HepG2 (cell line): ENCODE data around the gene FNDC7. TPM values are rescaled to one million over a fixed set of nuclear protein-coding genes. Genes with fewer than 3 reads are reported as not detected.

Experiments used
- CENPBD1 ChIP-seq: sonication (generic); formaldehyde crosslinking; IDR thresholded peaks from 2 replicates; pipeline ENCODE4 v1.8.0; 2022; ENCODE audit warnings: missing genetic modification reagents, low read depth, mild to moderate bottlenecking, borderline replicate concordance
- GABPA ChIP-seq, 2 experiments: IDR thresholded peaks; 2 replicates each; pipeline ENCODE4 v1.6.1; 2011 to 2016; ENCODE audit warnings: low read depth in 2 of 2, low read length in 1 of 2, missing biosample characterization in 1 of 2, missing genetic modification characterization in 1 of 2
- GABPB1 ChIP-seq: IDR thresholded peaks from 2 replicates; pipeline ENCODE4 v1.6.1; 2016; ENCODE audit warnings: mild to moderate bottlenecking, missing genetic modification reagents, moderate library complexity, missing compliant biosample characterization
- GATAD2A ChIP-seq: IDR thresholded peaks from 2 replicates; pipeline ENCODE4 v1.6.1; 2016
- HNF4G ChIP-seq, 2 experiments: sonication (generic) in 1 of 2; formaldehyde crosslinking in 1 of 2; IDR thresholded peaks; 2 replicates each; pipeline versions ENCODE4 v1.4.0 to v1.6.1; 2011 to 2020; ENCODE audit warnings: borderline replicate concordance in 2 of 2, low read depth in 2 of 2, mild to moderate bottlenecking in 2 of 2, low read length in 1 of 2, missing genetic modification reagents in 1 of 2, moderate library complexity in 1 of 2
- HNRNPLL ChIP-seq: fragments of 200-400 bp; formaldehyde crosslinking; IDR thresholded peaks from 2 replicates; pipeline ENCODE4 v1.6.1; 2017; ENCODE audit warnings: mild to moderate bottlenecking, low read depth, low read length; ENCODE audit not compliant: poor library complexity, severe bottlenecking
- HNRNPUL1 ChIP-seq: fragments of 200-400 bp; formaldehyde crosslinking; IDR thresholded peaks from 2 replicates; pipeline ENCODE4 v1.6.1; 2017; ENCODE audit warnings: low read depth, mild to moderate bottlenecking, low read length, moderate library complexity
- JDP2 ChIP-seq: sonication (generic); formaldehyde crosslinking; IDR thresholded peaks from 2 replicates; pipeline ENCODE4 v1.8.1; 2022; ENCODE audit warnings: missing genetic modification reagents, borderline replicate concordance
- KDM1A ChIP-seq: IDR thresholded peaks from 2 replicates; pipeline ENCODE4 v1.6.1; 2016; ENCODE audit warnings: missing compliant biosample characterization
- KDM5A ChIP-seq: fragments of 200-600 bp; sonication (generic); IDR thresholded peaks from 2 replicates; pipeline ENCODE4 v1.7.0; 2018; ENCODE audit warnings: antibody characterized with exemption, mild to moderate bottlenecking, low read length, borderline replicate concordance
- KLF9 ChIP-seq: IDR thresholded peaks from 2 replicates; pipeline ENCODE4 v1.6.1; 2016; ENCODE audit warnings: low read depth
- MAF1 ChIP-seq: sonication (generic); formaldehyde crosslinking; IDR thresholded peaks from 2 replicates; pipeline ENCODE4 v1.5.0; 2020; ENCODE audit warnings: missing genetic modification reagents, borderline replicate concordance
- MAFF ChIP-seq: IDR thresholded peaks from 2 replicates; pipeline ENCODE4 v1.6.1; 2011; ENCODE audit warnings: low read depth, low read length, improper control_type of control experiment
- NCOA2 ChIP-seq: sonication (generic); formaldehyde crosslinking; IDR thresholded peaks from 2 replicates; pipeline ENCODE4 v1.8.0; 2022; ENCODE audit warnings: inconsistent platforms
- NRL ChIP-seq: sonication (generic); formaldehyde crosslinking; IDR thresholded peaks from 2 replicates; pipeline ENCODE4 v1.5.0; 2020; ENCODE audit warnings: missing genetic modification reagents, mild to moderate bottlenecking, moderate library complexity, borderline replicate concordance
- POLR2G ChIP-seq: fragments of 200-400 bp; formaldehyde crosslinking; IDR thresholded peaks from 2 replicates; pipeline ENCODE4 v1.6.1; 2018; ENCODE audit warnings: mild to moderate bottlenecking, low read depth, low read length, moderate library complexity
- SMARCC2 ChIP-seq: fragments of 450-650 bp; IDR thresholded peaks from 2 replicates; pipeline ENCODE4 v1.6.1; 2017; ENCODE audit warnings: antibody characterized with exemption, mild to moderate bottlenecking
- UBTF ChIP-seq: sonication (generic); formaldehyde crosslinking; IDR thresholded peaks from 2 replicates; pipeline ENCODE4 v1.4.0; 2020; ENCODE audit warnings: mild to moderate bottlenecking, missing genetic modification reagents
- ZFP36L2 ChIP-seq: sonication (generic); formaldehyde crosslinking; IDR thresholded peaks from 2 replicates; pipeline ENCODE4 v1.4.0; 2020; ENCODE audit warnings: missing genetic modification reagents
- ZFP62 ChIP-seq: sonication (generic); formaldehyde crosslinking; IDR thresholded peaks from 2 replicates; pipeline ENCODE4 v1.4.0; 2020; ENCODE audit warnings: missing genetic modification reagents
- ZFY ChIP-seq: sonication (generic); formaldehyde crosslinking; IDR thresholded peaks from 2 replicates; pipeline ENCODE4 v1.4.0; 2020; ENCODE audit warnings: missing genetic modification reagents
- ZKSCAN5 ChIP-seq: sonication (generic); formaldehyde crosslinking; IDR thresholded peaks from 2 replicates; pipeline ENCODE4 v1.5.1; 2020; ENCODE audit warnings: mild to moderate bottlenecking, missing genetic modification reagents
- ZNF207 ChIP-seq: fragments of 450-650 bp; IDR thresholded peaks from 2 replicates; pipeline ENCODE4 v1.6.1; 2016; ENCODE audit warnings: antibody characterized with exemption, borderline replicate concordance
- ZNF230 ChIP-seq: sonication (generic); formaldehyde crosslinking; IDR thresholded peaks from 2 replicates; pipeline ENCODE4 v1.4.0; 2020; ENCODE audit warnings: mild to moderate bottlenecking, missing genetic modification reagents
- ZNF329 ChIP-seq: sonication (generic); formaldehyde crosslinking; IDR thresholded peaks from 2 replicates; pipeline ENCODE4 v1.9.0; 2021; ENCODE audit warnings: low read depth, mild to moderate bottlenecking, missing genetic modification reagents
- ZNF766 ChIP-seq: sonication (generic); formaldehyde crosslinking; IDR thresholded peaks from 2 replicates; pipeline ENCODE4 v1.5.0; 2020; ENCODE audit warnings: missing genetic modification reagents, borderline replicate concordance
- polyA plus RNA-seq, 8 experiments: library from polyadenylated mRNA; depleted of rRNA in 3 of 8; stranded (reverse) in 7 of 8; unstranded in 1 of 8; fragments of >200 nt; fragmentation: Illumina TruSeq in 4 of 8; extraction: Trizol in 4 of 8; gene quantifications; 2 replicates each; pipeline versions ENCODE4 v1.2.1 to v1.2.3, GENCODE V29; 2011 to 2016; ENCODE audit warnings: low read depth in 4 of 8, missing spikeins in 1 of 8, mixed read lengths in 1 of 8; ENCODE audit not compliant: insufficient read depth in 1 of 8
- total RNA-seq, 5 experiments: library from RNA; depleted of rRNA; stranded (reverse); fragments of >200 nt; fragmentation: Illumina TruSeq; extraction: Trizol; gene quantifications; 2 replicates each; pipeline ENCODE4 v1.2.3, GENCODE V29; 2016; ENCODE audit warnings: low read depth in 1 of 5

Gene FNDC7
- total and polyA plus RNA-seq, 2 of the 13 experiments (the other 11 are each of a cell fraction or from before 2014, with no cell fraction given) = 0.03 TPM; not detected in 1

DNA sequence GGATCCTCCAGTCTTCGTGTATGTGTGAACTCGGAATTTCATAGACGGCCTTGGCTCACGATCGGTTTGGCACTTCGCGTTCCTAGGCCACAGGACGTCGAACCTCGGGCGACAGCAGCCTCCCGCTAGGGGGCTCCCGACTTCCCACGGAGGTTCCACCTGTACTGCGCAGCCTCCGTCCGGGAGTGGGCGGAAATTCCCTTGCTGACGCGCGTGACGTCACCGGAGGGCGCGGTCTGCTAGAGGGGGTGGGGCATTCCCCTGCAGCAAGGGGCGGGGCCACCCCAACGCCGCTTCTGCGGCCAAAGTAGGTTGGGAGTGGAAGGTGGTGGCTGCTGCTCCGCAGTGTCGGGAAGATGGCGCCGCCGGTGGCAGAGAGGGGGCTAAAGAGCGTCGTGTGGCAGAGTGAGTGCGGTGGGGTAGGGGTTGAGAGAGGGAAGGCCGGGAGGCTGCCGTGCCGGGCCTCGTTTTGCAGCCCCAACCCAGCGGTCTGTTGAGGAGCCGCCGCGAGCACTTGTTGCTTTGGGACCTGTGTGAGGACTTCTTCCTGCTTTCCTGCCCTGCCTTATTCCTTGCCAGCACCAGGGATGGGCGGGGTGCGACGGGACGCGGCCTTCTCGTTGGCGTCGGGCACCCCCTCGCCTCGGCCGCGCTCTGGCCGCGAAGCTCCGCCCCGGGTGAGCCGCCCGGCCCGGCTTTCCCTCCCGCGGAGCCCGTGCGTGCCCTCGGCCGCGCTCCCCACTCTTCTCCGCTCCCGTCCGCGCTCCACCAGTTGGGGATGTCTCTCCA is 33.9 kb downstream of the FNDC7 start, which contains the start of gene STXBP3 (continued):
- TF ChIP-seq HNRNPLL (peak; percentile 94), MAF1 (CRISPR knock-in tag) (peak; percentile 76; the same call in 1 of the 2 replicates), KLF9 (CRISPR knock-in tag) (0 out of 2 replicates have a peak, but pooled peaks have one; percentile 39), UBTF (CRISPR knock-in tag) (peak; percentile 80), NCOA2 (CRISPR knock-in tag) (peak; percentile 55), ZNF230 (peak; percentile 26; the same call in 1 of the 2 replicates), CENPBD1 (no peak; the same call in 1 of the 2 replicates), ZKSCAN5 (no peak), ZNF207 (no peak), POLR2G (peak; percentile 86), GATAD2A (CRISPR knock-in tag) (peak; percentile 73), ZFP36L2 (CRISPR knock-in tag) (0 out of 2 replicates have a peak, but pooled peaks have one; percentile 36), ZFY (peak; percentile 91), GABPB1 (CRISPR knock-in tag) (peak; percentile 91), SMARCC2 (peak; percentile 28; the same call in 1 of the 2 replicates), HNF4G (IDR thresholded peaks at IDR 0.05; ENCODE audit: borderline replicate concordance, low read depth, low read length) (peak; percentile 35; the same call in 1 of the 2 replicates), HNF4G (CRISPR knock-in tag; IDR thresholded peaks at IDR 0.05; ENCODE audit: borderline replicate concordance, low read depth) (no peak), NRL (no peak; the same call in 1 of the 2 replicates), ZNF766 (CRISPR knock-in tag) (peak; percentile 47; the same call in 1 of the 2 replicates), ZFP62 (CRISPR knock-in tag) (no peak), HNRNPUL1 (no peak), GABPA (IDR thresholded peaks at IDR 0.05; ENCODE audit: low read depth, low read length) (peak; percentile 41; the same call in 1 of the 2 replicates), GABPA (CRISPR knock-in tag; IDR thresholded peaks at IDR 0.05; ENCODE audit: low read depth) (peak; percentile 82), ZNF329 (CRISPR knock-in tag) (no peak), JDP2 (no peak), MAFF (no peak), KDM1A (CRISPR knock-in tag) (0 out of 2 replicates have a peak, but pooled peaks have one; percentile 27), KDM5A (no peak)
